Kidney (tissue), 14 donors: ENCODE measurements around the gene CLCN7. TPM values are rescaled to one million over a fixed set of nuclear protein-coding genes. Genes with fewer than 3 reads are reported as not detected.

Source experiments
- DNase-seq, 5 donors: peaks; one replicate each; pipeline ENCODE4 v3.0.0-alpha.2; 2013 to 2020
- FAIRE-seq: peaks from 2 replicates; lab custom pipeline; 2012; peaks lifted over from hg19 to GRCh38; lab: Jason Lieb, UNC
- H3K27ac ChIP-seq, 2 donors: one replicate each; pipeline ENCODE4 v1.7.0; 2013; ENCODE audit warnings: low read depth in 2 of 2, low read length in 2 of 2, inconsistent platforms in 1 of 2
- H3K27me3 ChIP-seq: one replicate; pipeline ENCODE4 v1.7.1; 2013; ENCODE audit warnings: low read length, inconsistent platforms; ENCODE audit not compliant: control insufficient read depth, insufficient read depth
- H3K36me3 ChIP-seq, 3 donors: one replicate each; pipeline versions ENCODE4 v1.7.0 to v1.7.1; 2013; ENCODE audit warnings: low read length in 3 of 3, control low read depth in 1 of 3, inconsistent platforms in 1 of 3; ENCODE audit not compliant: insufficient read depth in 3 of 3, control insufficient read depth in 2 of 3
- H3K4me1 ChIP-seq, 3 donors: one replicate each; pipeline versions ENCODE4 v1.7.0 to v1.7.1; 2013; ENCODE audit warnings: low read length in 3 of 3, inconsistent platforms in 1 of 3, low read depth in 1 of 3; ENCODE audit not compliant: control insufficient read depth in 2 of 3, insufficient read depth in 2 of 3
- H3K4me3 ChIP-seq, 3 donors: one replicate each; pipeline versions ENCODE4 v1.7.0 to v1.8.1; 2013; ENCODE audit warnings: low read length in 3 of 3, control low read depth in 1 of 3, inconsistent platforms in 1 of 3
- H3K9ac ChIP-seq, 3 donors: one replicate each; pipeline versions ENCODE4 v1.7.0 to v1.7.1; 2013; ENCODE audit warnings: low read length in 3 of 3, control low read depth in 1 of 3, inconsistent platforms in 1 of 3
- H3K9me3 ChIP-seq, 3 donors: one replicate each; pipeline versions ENCODE4 v1.7.0 to v1.7.1; 2013; ENCODE audit warnings: low read length in 3 of 3, control low read depth in 1 of 3, inconsistent platforms in 1 of 3; ENCODE audit not compliant: control insufficient read depth in 2 of 3, insufficient read depth in 1 of 3
- CTCF ChIP-seq: IDR thresholded peaks from 3 replicates; pipeline ENCODE4 v1.5.1; 2012; ENCODE audit warnings: mild to moderate bottlenecking, moderate library complexity, borderline replicate concordance; ENCODE audit not compliant: insufficient read depth; ENCODE audit errors: extremely low read depth
- intact Hi-C: fragments of 100-400 bp; cut with DNase I; formaldehyde crosslinking; loops from one replicate; pipeline ENCODE4 v1.11.1; 2022
- polyA plus RNA-seq: library from polyadenylated mRNA; stranded (reverse); fragments of 350-450 nt; fragmentation: Illumina TruSeq; extraction: RNeasy Lipid Tissue Mini Kit (QIAGEN cat#74804); gene quantifications from one replicate; pipeline ENCODE4 v1.2.3, GENCODE V29; 2014; ENCODE audit warnings: low read depth, low replicate concordance; ENCODE audit not compliant: insufficient read depth
- total RNA-seq: library from RNA; stranded (reverse); fragmentation: NEBNext Ultra II Directional; extraction: Animal tissue kit (Norgen Biotek cat#: 25700); gene quantifications from one replicate; pipeline ENCODE4 v1.2.1, GENCODE V29; 2021
- donor health status: control.
- donor health status: control.
- donor health status: control.
- donor health status: control.
- donor health status: control.
- donor health status: DM: yes; HTN: yes; CAD: no.
- donor health status: Normal renal cell carcinoma (clear cell type).

Gene CLCN7
- total and polyA plus RNA-seq, 2 donors from 2014 or later = 38.9 to 92.5 TPM

GRCh38 chr16:1414532-1415260 is 60.1 kb downstream of the CLCN7 start, which contains the start of gene UNKL:
TSS of gene UNKL (minus strand) at chr16:1414704. CDS start at chr16:1414691, 13 bp downstream.
- Histone ChIP-seq H3K36me3 (no peaks in the 10 kb centered on the region), H3K9me3 (no peaks in the 10 kb centered on the region), H3K4me3 (peak within 1 kb of the TSS; percentile 46 to 70 (median 65)), H3K9ac (peak within 1 kb of the TSS; percentile 22 to 46 (median 46)), H3K4me1 (peaks cover 0 to 4% (median 0%) of the 10 kb centered on the region in 3 donors), H3K27ac (peak within 1 kb of the TSS; percentile 43 to 60), H3K27me3 (no peaks in the 10 kb centered on the region)
- intact Hi-C loops = no loop called here
- no peak for TF ChIP-seq CTCF
- DNase-seq (peak; percentile 54 to 92 (median 81)), FAIRE-seq (no peak)

- Histone ChIP-seq H3K9me3 (no peaks in the 10 kb centered on the region), H3K9ac (peak overlapping the region; percentile 22 to 46 (median 46)), H3K27me3 (no peaks in the 10 kb centered on the region), H3K4me3 (peak overlapping the region; percentile 46 to 70 (median 65)), H3K4me1 (peaks cover 0 to 3% (median 0%) of the 10 kb centered on the region in 3 donors), H3K27ac (peak overlapping the region; percentile 43 to 60), H3K36me3 (no peaks in the 10 kb centered on the region)
- TF ChIP-seq CTCF = peak; percentile 43
- intact Hi-C loops = no loop called here
- FAIRE-seq (no peak), DNase-seq (peak; percentile 67 to 86 (median 84))
Observed at GRCh38 chr16:1413684-1414531, 60.9 kb downstream of the CLCN7 start.

- Histone ChIP-seq H3K4me3 (no peak overlapping the region), H3K9ac (no peak overlapping the region), H3K27me3 (no peaks in the 10 kb centered on the region), H3K27ac (no peak overlapping the region), H3K4me1 (peaks cover 0 to 7% (median 0%) of the 10 kb centered on the region in 3 donors), H3K36me3 (no peaks in the 10 kb centered on the region), H3K9me3 (no peaks in the 10 kb centered on the region)
- TF ChIP-seq CTCF = no peak
- DNase-seq (no peak), FAIRE-seq (no peak)
- intact Hi-C loops = no loop called here
Observed at GRCh38 chr16:1412847-1413246, 62.0 kb downstream of the CLCN7 start.
